Stimulated activated naive CD8-positive, alpha-beta T cell treated with anti-CD3 and anti-CD28 coated beads, Interleukin-15, Interleukin-2, amounts not matched to agents 100 U/mL and 50 U/mL, for 24 hours (primary cell): ENCODE measurements around the gene CDKAL1.
A peak's percentile ranks its signal among the peaks of the same experiment; 100 is the strongest.
"Not testable (repeated sequence)": the region's sequence is repeated elsewhere in the genome, so short reads cannot be mapped to it uniquely, and the experiment has no call there.

Source experiments
- ATAC-seq: fragments of 150-1000 bp; cut with Tn5 transposase; one replicate; pipeline ENCODE4 v1.10.0; 2021
- DNase-seq: peaks from one replicate; pipeline ENCODE4 v3.0.0; 2021

The CDKAL1 gene

GRCh38 chr6:20534295-20535262 lies at the start of gene CDKAL1:
CDKAL1 (plus strand) TSS chr6:20534457; CDS start chr6:20546351, 11,894 bp downstream.
- DNase-seq, result peak; percentile 87

GRCh38 chr6:20486641-20487040 lies 47.6 kb upstream of the CDKAL1 start:
- DNase-seq, result no peak
- ATAC-seq, result no peak

More at GRCh38 chr6:20534295-20535262, at the start of gene CDKAL1:
- ATAC-seq, result peak; percentile 88

DNA sequence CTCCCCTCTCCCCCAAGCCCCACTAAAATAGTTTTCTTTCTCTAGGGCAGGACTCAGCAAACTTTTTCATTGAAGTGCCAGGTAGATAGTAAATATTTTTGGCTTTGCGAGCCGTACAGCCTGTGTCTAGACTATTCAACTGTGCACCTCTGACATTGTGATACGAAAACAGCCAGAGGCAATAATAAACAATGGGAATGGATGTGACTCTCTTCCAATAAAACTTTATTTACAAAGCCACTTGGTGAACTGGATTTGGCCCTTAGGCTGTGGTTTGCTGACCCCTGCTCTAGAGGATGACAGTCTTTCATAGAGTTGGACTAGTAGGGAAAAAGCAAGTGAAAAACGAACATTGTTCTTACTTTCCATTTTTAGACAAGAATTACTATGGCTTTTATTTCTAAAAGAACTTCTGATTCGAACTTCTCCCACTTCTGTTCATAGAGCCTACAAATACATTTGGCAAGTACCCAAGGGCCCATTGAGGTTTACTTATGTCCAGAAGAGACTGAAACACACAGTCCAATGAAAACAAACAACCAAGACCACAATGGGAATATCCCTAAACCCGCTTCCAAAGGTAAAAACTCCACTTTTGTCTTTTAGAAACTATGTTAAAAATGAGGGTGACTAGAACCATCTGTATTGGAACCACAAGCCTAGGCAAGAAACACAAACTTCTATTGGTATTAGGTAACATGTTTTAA lies 46.4 kb upstream of the CDKAL1 start:
- ATAC-seq (no peak), DNase-seq (no peak)

- ATAC-seq (no peak), DNase-seq (no peak)
These were observed 43.7 kb upstream of the CDKAL1 start for GRCh38 chr6:20490591-20490990.

DNA sequence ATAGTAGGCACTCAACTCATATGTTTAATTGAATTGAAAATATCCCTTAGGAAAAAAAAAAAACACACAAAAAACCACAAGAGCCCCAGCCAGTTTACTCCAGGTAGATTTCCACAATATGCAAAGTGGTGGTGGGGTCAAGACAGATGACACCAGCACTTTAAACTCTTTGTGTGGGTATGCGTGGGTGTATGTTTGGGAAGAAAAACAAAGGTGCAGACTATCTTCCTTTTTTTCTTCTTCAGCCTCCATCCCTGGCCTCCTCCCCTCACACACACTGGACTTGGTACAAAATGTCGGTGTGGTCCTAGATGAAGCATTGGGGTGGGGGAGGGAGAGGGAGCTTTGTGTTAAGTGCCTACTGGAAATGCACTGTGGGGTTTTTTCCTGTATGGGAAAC lies 42.2 kb upstream of the CDKAL1 start:
- DNase-seq, result no peak
- no peak for ATAC-seq

- no peak for ATAC-seq
- DNase-seq, result no peak
These were observed 36.8 kb upstream of the CDKAL1 start for GRCh38 chr6:20497216-20498040.

DNA sequence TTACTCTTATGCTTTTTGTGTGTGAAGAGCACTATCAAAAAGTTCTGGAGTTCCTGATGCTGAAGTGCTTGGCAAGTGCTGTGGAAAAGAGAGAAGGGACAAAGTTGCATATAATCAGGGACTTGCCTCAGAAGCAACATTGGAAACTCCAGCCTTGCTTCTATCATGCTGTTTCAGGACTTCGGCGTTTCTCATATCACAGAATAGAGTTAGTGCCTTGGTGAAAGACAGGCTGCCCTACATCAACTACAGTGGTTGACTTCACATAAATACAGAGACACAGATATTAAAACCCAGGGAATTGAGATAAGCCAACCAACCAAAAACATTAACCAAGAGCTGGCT lies 36.2 kb upstream of the CDKAL1 start:
- DNase-seq (no peak), ATAC-seq (no peak)

- ATAC-seq (no peak), DNase-seq (no peak)
These were observed 25.0 kb upstream of the CDKAL1 start for GRCh38 chr6:20509212-20509611.

DNA sequence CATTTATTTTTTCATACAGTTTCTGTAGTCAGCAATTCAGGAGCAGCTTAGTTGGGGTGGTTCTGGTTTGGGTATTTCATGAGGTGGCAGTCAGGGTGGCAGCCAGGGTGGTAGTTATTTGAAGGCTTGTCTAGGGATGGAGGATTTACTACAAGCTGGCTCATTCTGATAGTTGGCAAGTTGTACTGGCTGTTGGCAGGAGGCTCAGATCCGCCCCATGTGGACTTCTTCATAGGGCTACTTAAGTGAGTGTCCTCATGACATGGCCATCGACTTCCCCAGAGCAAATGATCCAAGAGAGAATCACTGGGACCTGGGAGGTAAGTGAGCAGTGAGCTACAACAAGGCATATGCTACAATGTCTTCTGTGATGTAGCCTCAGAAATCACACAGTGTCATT lies 22.4 kb upstream of the CDKAL1 start:
- DNase-seq, result no peak
- no peak for ATAC-seq

DNA sequence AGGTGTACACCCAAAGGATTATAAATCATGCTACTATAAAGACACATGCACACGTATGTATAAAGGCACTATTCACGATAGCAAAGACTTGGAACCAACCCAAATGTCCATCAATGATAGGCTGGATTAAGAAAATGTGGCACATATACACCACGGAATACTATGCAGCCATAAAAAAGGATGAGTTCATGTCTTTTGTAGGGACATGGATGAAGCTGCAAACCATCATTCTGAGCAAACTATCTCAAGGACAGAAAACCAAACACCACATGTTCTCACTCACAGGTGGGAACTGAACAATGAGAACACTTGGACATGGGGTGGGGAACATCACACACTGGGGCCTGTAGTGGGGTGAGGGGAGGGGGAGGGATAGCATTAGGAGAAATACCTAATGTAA lies 9.0 kb upstream of the CDKAL1 start:
- ATAC-seq, DNase-seq: not testable (repeated sequence)

DNA sequence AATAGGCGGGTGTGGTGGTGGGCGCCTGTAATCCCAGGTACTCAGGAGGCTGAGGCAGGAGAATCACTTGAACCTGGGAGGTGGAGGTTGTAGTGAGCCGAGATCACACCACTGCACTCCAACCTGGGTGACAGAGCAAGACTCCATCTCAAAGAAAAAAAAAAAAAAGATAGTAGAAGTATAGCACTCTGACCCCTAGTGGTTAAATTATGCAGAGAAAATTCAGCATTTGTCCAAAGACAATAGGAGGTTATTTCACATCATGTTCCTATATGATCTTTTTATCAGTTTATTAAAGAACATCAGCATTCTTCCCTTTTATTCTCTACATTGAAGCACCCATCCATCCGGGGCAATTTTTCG lies 5.2 kb upstream of the CDKAL1 start:
- not testable (repeated sequence) for DNase-seq

DNA sequence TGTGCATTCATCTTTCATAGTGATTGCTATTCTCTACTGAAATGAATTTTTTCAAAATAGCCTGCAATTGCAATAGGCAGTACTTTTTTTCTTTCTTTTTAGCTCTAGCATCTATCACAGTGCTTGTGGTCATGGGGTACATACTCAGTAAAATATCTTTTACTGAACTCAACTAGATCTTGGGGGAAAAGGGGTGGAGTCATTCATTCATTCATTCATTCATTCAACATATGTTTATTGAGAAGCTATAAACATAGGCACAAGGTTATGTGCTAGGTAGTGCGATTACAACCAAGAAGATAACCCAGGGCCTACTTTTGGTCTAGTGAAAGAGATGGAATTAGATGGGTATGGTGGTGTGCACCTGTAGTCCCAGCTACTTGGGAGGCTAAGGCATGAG lies 1.4 kb upstream of the CDKAL1 start:
- DNase-seq, result no peak

More for the DNA sequence above, 5.2 kb upstream of the CDKAL1 start:
- peak; percentile 74 for ATAC-seq

DNA sequence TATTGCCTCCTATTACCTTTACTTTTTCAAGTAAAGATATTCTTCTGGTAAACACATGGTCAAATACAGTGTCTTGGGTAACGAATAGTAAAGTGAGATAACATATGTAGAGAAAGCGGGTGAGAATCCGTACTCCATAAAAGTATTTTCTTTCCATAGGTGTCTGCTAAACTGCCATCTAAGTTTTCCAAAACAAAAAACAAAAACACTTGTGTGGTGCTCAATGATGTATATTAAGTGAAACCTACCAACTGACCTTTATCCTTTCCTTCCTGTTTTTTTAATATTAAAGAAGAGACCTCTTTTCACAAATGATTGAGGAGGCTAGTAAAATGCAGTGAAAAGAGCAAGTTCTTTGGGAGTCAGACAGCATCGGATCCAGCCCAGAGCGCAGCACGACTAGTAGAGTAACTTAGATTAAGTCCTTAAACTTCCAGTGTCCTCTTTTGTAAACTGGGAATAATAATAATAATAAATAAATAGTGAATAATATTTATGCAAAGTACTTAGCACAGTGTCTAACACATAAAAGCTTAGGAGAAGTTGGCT lies 437 bp upstream of the CDKAL1 start:
- no peak for ATAC-seq

More for the DNA sequence above, 1.4 kb upstream of the CDKAL1 start:
- no peak for ATAC-seq

DNA sequence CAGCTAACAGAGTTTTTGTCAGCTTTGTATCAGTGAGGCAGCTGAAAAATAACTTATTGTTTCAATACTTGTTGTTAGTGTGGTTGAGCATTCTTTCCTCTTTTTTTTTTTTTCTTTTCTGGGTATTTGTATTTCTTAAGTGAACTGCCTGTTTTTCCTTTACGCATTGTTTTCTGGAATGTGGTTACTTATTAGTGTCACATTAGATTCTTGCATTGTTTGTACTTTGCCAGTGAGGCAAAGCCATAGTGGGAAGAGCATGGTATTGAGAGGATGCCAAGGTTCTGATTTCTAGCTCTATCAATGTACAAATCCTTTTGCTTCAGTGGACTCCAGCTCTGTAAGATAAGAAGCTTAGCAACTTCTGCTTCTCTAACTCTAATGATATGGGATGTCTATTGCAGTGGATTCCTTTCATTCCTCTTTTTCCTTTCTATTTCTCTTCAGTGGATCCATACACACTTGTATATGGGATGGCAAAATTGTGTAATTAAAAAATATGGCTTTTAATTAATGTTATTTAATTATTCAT lies 3.9 kb downstream of the CDKAL1 start:
- DNase-seq, result no peak
- ATAC-seq, result no peak

More for the DNA sequence above, 437 bp upstream of the CDKAL1 start:
- no peak for DNase-seq

GRCh38 chr6:20538907-20539306 lies 4.7 kb downstream of the CDKAL1 start:
- ATAC-seq (no peak), DNase-seq (no peak)

DNA sequence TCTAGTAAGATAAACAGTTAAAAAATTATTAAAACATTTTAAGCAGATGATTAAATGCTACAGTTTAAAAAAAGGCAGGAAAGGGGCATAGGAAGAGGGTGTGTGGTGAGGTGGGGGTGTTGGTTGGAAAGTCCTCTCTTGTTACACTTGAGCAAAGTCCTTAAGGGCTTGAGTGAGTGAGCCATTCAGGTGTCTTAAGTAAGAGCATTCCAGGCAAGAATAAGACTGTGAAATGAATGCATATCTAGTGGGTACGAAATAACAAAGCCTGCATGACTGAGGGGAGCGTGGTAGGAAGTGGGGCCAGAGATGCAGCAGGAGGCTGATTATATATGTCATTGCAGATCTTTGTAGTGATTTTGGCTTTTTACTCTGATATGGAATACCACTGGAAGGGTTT lies 5.1 kb downstream of the CDKAL1 start:
- DNase-seq (no peak), ATAC-seq (no peak)

- DNase-seq (no peak), ATAC-seq (no peak)
These were observed 6.4 kb downstream of the CDKAL1 start for GRCh38 chr6:20540683-20541082.

DNA sequence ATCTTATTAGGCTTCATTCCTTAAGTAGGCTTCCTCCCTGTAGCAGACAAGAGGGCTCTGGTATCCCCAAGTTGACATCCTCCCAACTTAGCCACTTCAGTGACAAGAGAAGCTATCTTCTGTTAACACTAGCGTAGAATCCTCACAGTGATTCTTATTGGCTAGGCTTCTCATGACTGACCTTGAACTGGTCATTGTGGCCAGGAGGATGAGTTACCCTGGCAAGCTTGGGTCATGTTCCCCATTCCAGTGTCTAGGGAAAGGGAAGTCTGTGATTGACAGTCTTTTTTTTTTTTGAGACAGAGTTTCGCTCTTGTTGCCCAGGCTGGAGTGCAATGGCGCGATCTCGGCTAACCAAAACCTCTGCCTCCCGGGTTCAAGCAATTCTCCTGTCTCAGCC lies 7.1 kb downstream of the CDKAL1 start:
- DNase-seq, result no peak
- ATAC-seq, result no peak

GRCh38 chr6:20542927-20543602 lies 8.8 kb downstream of the CDKAL1 start:
- no peak for DNase-seq
- ATAC-seq, result peak; percentile 94

GRCh38 chr6:20548264-20548663 lies 14.0 kb downstream of the CDKAL1 start:
- no peak for ATAC-seq
- DNase-seq, result no peak

- ATAC-seq, result not testable (repeated sequence)
These were observed 15.1 kb downstream of the CDKAL1 start for GRCh38 chr6:20549398-20549797.

More at GRCh38 chr6:20549398-20549797, 15.1 kb downstream of the CDKAL1 start:
- not testable (repeated sequence) for DNase-seq
